ENCODE data around the gene ZNF584.
"Not testable (repeated sequence)": the region's sequence is repeated elsewhere in the genome, so short reads cannot be mapped to it uniquely, and the experiment has no call there.

DNA sequence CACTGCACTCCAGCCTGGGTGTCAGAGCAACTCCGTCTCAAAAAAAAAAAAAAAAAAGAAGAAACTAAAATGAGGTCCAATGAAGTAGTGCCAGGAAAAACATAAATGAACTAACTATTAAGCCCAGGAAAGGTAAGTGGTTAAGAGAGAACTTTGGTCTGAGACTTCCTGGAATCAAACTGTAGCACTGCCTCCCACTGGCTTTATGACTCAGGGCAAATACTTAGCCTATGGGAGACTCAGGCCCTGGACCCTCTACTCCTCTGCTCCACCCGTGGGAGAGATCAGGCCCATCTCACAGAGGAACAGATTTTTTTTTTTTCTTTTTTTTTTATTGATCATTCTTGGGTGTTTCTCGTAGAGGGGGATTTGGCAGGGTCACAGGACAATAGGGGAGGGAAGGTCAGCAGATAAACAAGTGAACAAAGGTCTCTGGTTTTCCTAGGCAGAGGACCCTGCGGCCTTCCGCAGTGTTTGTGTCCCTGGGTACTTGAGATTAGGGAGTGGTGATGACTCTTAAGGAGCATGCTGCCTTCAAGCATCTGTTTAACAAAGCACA is 4.5 kb upstream of the ZNF584 start:
- TF ChIP-seq, protein P1, sequence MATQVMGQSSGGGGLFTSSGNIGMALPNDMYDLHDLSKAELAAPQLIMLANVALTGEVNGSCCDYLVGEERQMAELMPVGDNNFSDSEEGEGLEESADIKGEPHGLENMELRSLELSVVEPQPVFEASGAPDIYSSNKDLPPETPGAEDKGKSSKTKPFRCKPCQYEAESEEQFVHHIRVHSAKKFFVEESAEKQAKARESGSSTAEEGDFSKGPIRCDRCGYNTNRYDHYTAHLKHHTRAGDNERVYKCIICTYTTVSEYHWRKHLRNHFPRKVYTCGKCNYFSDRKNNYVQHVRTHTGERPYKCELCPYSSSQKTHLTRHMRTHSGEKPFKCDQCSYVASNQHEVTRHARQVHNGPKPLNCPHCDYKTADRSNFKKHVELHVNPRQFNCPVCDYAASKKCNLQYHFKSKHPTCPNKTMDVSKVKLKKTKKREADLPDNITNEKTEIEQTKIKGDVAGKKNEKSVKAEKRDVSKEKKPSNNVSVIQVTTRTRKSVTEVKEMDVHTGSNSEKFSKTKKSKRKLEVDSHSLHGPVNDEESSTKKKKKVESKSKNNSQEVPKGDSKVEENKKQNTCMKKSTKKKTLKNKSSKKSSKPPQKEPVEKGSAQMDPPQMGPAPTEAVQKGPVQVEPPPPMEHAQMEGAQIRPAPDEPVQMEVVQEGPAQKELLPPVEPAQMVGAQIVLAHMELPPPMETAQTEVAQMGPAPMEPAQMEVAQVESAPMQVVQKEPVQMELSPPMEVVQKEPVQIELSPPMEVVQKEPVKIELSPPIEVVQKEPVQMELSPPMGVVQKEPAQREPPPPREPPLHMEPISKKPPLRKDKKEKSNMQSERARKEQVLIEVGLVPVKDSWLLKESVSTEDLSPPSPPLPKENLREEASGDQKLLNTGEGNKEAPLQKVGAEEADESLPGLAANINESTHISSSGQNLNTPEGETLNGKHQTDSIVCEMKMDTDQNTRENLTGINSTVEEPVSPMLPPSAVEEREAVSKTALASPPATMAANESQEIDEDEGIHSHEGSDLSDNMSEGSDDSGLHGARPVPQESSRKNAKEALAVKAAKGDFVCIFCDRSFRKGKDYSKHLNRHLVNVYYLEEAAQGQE (IDR thresholded peaks at IDR 0.05; ENCODE audit: insufficient replicate concordance, low read depth): not testable (repeated sequence)
- not testable (repeated sequence) for TF ChIP-seq POLR2AphosphoS5 (IDR thresholded peaks at IDR 0.05; ENCODE audit: low read depth); SPI1 (IDR thresholded peaks at IDR 0.05; ENCODE audit: borderline replicate concordance, low read depth); GABPA (IDR thresholded peaks at IDR 0.05; ENCODE audit: low read depth)
- TF ChIP-seq, protein P2, sequence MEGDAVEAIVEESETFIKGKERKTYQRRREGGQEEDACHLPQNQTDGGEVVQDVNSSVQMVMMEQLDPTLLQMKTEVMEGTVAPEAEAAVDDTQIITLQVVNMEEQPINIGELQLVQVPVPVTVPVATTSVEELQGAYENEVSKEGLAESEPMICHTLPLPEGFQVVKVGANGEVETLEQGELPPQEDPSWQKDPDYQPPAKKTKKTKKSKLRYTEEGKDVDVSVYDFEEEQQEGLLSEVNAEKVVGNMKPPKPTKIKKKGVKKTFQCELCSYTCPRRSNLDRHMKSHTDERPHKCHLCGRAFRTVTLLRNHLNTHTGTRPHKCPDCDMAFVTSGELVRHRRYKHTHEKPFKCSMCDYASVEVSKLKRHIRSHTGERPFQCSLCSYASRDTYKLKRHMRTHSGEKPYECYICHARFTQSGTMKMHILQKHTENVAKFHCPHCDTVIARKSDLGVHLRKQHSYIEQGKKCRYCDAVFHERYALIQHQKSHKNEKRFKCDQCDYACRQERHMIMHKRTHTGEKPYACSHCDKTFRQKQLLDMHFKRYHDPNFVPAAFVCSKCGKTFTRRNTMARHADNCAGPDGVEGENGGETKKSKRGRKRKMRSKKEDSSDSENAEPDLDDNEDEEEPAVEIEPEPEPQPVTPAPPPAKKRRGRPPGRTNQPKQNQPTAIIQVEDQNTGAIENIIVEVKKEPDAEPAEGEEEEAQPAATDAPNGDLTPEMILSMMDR (IDR thresholded peaks at IDR 0.05; ENCODE audit: insufficient read depth, low read length): not testable (repeated sequence)
